Brain pericyte (primary cell): ENCODE data around the gene HAT1.
A peak's percentile ranks its signal among the peaks of the same experiment; 100 is the strongest.
"Not testable (repeated sequence)": the region's sequence is repeated elsewhere in the genome, so short reads cannot be mapped to it uniquely, and the experiment has no call there.

Experiments
- DNase-seq: peaks from one replicate; pipeline ENCODE4 v3.0.0-alpha.2; 2012; ENCODE audit warnings: low read depth, low spot score

HAT1 gene

GRCh38 chr2:171972329-171972982 lies 50.2 kb downstream of the HAT1 start:
- DNase-seq = no peak

GRCh38 chr2:171979103-171979502 lies 56.8 kb downstream of the HAT1 start:
- no peak for DNase-seq

GRCh38 chr2:171983924-171984323 lies 61.7 kb downstream of the HAT1 start:
- not testable (repeated sequence) for DNase-seq

GRCh38 chr2:171985076-171985475 lies 62.8 kb downstream of the HAT1 start:
- DNase-seq = no peak

- no peak for DNase-seq
Measured at GRCh38 chr2:171986778-171987177, 64.5 kb downstream of the HAT1 start.

- DNase-seq = no peak
Measured at GRCh38 chr2:171991027-171991426, 68.8 kb downstream of the HAT1 start.

GRCh38 chr2:171995586-171995985 lies 73.3 kb downstream of the HAT1 start:
- no peak for DNase-seq

GRCh38 chr2:171996021-171996420 lies 73.8 kb downstream of the HAT1 start:
- no peak for DNase-seq

- not testable (repeated sequence) for DNase-seq
Measured at GRCh38 chr2:171997031-171997430, 74.8 kb downstream of the HAT1 start.

GRCh38 chr2:171999161-171999560 lies 76.9 kb downstream of the HAT1 start:
- no peak for DNase-seq

- peak; percentile 63 for DNase-seq
Measured at GRCh38 chr2:171999604-172000469, 77.6 kb downstream of the HAT1 start, which contains the start of gene METAP1D. Gene METAP1D, plus strand, starts transcription at chr2:171999953. Its CDS starts 17 bp downstream, at chr2:171999970.

GRCh38 chr2:172000696-172001361 lies 78.6 kb downstream of the HAT1 start:
- DNase-seq = no peak

GRCh38 chr2:172007372-172007771 lies 85.1 kb downstream of the HAT1 start:
- DNase-seq = no peak

- no peak for DNase-seq
Measured at GRCh38 chr2:172009823-172010222, 87.6 kb downstream of the HAT1 start.

GRCh38 chr2:172011812-172012575 lies 89.7 kb downstream of the HAT1 start:
- no peak for DNase-seq

GRCh38 chr2:172012677-172013391 lies 90.6 kb downstream of the HAT1 start:
- no peak for DNase-seq

GRCh38 chr2:172013396-172013795 lies 91.1 kb downstream of the HAT1 start:
- no peak for DNase-seq

- no peak for DNase-seq
Measured at GRCh38 chr2:172021074-172021931, 99.0 kb downstream of the HAT1 start.

GRCh38 chr2:172021955-172022354 lies 99.7 kb downstream of the HAT1 start:
- DNase-seq = no peak

- DNase-seq = no peak
Measured at GRCh38 chr2:172031536-172031935, 109.3 kb downstream of the HAT1 start.
